SK-N-SH (cell line): ENCODE results near the gene FAM72D. TPM values are rescaled to one million over a fixed set of nuclear protein-coding genes. Genes with fewer than 3 reads are reported as not detected.
"Not testable (repeated sequence)": the region's sequence is repeated elsewhere in the genome, so short reads cannot be mapped to it uniquely, and the experiment has no call there.

Source experiments
- CTCF ChIA-PET: fragments of 300-600, 350-600 bp; formaldehyde crosslinking; extraction: SDS; loops from one replicate; lab custom pipeline; 2021; lab: Yijun Ruan, JAX
- POLR2A ChIA-PET: fragments of 350-600 bp; sonication (Branson Sonifier 250); formaldehyde crosslinking; extraction: SDS; loops from one replicate; lab custom pipeline; 2020; ENCODE audit warnings: antibody characterized with exemption, inconsistent platforms; lab: Yijun Ruan, JAX
- DNase-seq: peaks from one replicate; pipeline ENCODE4 v3.0.0; 2012
- H2AFZ ChIP-seq: fragments of 200-600 bp; sonication (generic); 2 replicates; pipeline ENCODE4 v1.8.1; 2016; ENCODE audit warnings: antibody characterized with exemption, mild to moderate bottlenecking, low read depth
- H3F3A ChIP-seq: fragments of 200-600 bp; sonication (generic); replicated peaks from 2 replicates; pipeline ENCODE3; 2016; ENCODE audit warnings: antibody characterized with exemption, mild to moderate bottlenecking; ENCODE audit not compliant: insufficient read depth
- H3K27ac ChIP-seq, 2 experiments: fragments of 200-500 bp in 1 of 2; fragments of 200-600 bp in 1 of 2; sonication (Bioruptor generic) in 1 of 2; sonication (generic), shearing (Covaris generic) in 1 of 2; 2 replicates each; pipeline versions ENCODE4 v1.5.1 to v1.6.1; 2014 to 2016; ENCODE audit warnings: low read depth in 2 of 2, inconsistent platforms in 1 of 2, low read length in 1 of 2, mild to moderate bottlenecking in 1 of 2, mixed read lengths in 1 of 2
- H3K27me3 ChIP-seq: fragments of 200-600 bp; sonication (generic), shearing (Covaris generic); 2 replicates; pipeline ENCODE4 v1.6.1; 2016; ENCODE audit warnings: mixed run types; ENCODE audit not compliant: insufficient read depth
- H3K36me3 ChIP-seq, 2 experiments: fragments of 200-500 bp in 1 of 2; fragments of 200-600 bp in 1 of 2; sonication (Bioruptor generic) in 1 of 2; sonication (generic) in 1 of 2; replicated peaks in 1 of 2; 2 replicates each; pipeline versions ENCODE3 to v1.5.1; 2014 to 2016; ENCODE audit warnings: low read length in 1 of 2, mild to moderate bottlenecking in 1 of 2; ENCODE audit not compliant: insufficient read depth in 2 of 2, control insufficient read depth in 1 of 2
- H3K4me1 ChIP-seq, 2 experiments: fragments of 200-500 bp in 1 of 2; fragments of 200-600 bp in 1 of 2; sonication (Bioruptor generic) in 1 of 2; sonication (generic), shearing (Covaris generic) in 1 of 2; 2 replicates each; pipeline versions ENCODE4 v1.5.1 to v1.6.1; 2014 to 2016; ENCODE audit warnings: low read depth in 1 of 2, low read length in 1 of 2, mixed run types in 1 of 2; ENCODE audit not compliant: insufficient read depth in 2 of 2, control insufficient read depth in 1 of 2
- H3K4me2 ChIP-seq: fragments of 200-600 bp; sonication (generic), shearing (Covaris generic); 2 replicates; pipeline ENCODE4 v1.6.1; 2017; ENCODE audit warnings: mixed run types
- H3K4me3 ChIP-seq, 2 experiments: fragments of 200-500 bp in 1 of 2; fragments of 200-600 bp in 1 of 2; sonication (Bioruptor generic) in 1 of 2; sonication (generic), shearing (Covaris generic) in 1 of 2; 2 replicates each; pipeline versions ENCODE4 v1.5.1 to v1.8.1; 2014 to 2016; ENCODE audit warnings: low read depth in 2 of 2, inconsistent platforms in 1 of 2, low read length in 1 of 2, mild to moderate bottlenecking in 1 of 2, mixed read lengths in 1 of 2, moderate library complexity in 1 of 2
- H3K79me2 ChIP-seq: fragments of 200-600 bp; sonication (generic); 2 replicates; pipeline ENCODE4 v1.8.1; 2017; ENCODE audit warnings: mild to moderate bottlenecking; ENCODE audit not compliant: insufficient read depth
- H3K9ac ChIP-seq: fragments of 200-600 bp; sonication (generic); 2 replicates; pipeline ENCODE4 v1.6.1; 2017; ENCODE audit warnings: mixed run types
- H3K9me2 ChIP-seq: fragments of 200-600 bp; sonication (generic); 2 replicates; pipeline ENCODE4 v1.6.1; 2017; ENCODE audit warnings: mixed run types
- H3K9me3 ChIP-seq: fragments of 200-600 bp; sonication (generic); 2 replicates; pipeline ENCODE4 v1.6.1; 2017; ENCODE audit warnings: mixed run types, mild to moderate bottlenecking, moderate library complexity
- H4K20me1 ChIP-seq: fragments of 200-600 bp; sonication (generic); 2 replicates; pipeline ENCODE4 v1.6.1; 2017; ENCODE audit warnings: mild to moderate bottlenecking, mixed run types; ENCODE audit not compliant: insufficient read depth
- WGBS: methylation state at CpG from one replicate; pipeline ENCODE4 v1.1.6; 2017; ENCODE audit warnings: low lambda C conversion rate; 5-methylcytosine and 5-hydroxymethylcytosine counted together
- polyA plus RNA-seq, 3 experiments: library from polyadenylated mRNA; depleted of rRNA; stranded (reverse); fragments of >200 nt; gene quantifications; 2 replicates each; pipeline ENCODE4 v1.2.3, GENCODE V29; 2012

The FAM72D gene
- polyA plus RNA-seq, 1 of the 3 experiments (the other 2 are of a cell fraction) = 2.6 TPM

DNA sequence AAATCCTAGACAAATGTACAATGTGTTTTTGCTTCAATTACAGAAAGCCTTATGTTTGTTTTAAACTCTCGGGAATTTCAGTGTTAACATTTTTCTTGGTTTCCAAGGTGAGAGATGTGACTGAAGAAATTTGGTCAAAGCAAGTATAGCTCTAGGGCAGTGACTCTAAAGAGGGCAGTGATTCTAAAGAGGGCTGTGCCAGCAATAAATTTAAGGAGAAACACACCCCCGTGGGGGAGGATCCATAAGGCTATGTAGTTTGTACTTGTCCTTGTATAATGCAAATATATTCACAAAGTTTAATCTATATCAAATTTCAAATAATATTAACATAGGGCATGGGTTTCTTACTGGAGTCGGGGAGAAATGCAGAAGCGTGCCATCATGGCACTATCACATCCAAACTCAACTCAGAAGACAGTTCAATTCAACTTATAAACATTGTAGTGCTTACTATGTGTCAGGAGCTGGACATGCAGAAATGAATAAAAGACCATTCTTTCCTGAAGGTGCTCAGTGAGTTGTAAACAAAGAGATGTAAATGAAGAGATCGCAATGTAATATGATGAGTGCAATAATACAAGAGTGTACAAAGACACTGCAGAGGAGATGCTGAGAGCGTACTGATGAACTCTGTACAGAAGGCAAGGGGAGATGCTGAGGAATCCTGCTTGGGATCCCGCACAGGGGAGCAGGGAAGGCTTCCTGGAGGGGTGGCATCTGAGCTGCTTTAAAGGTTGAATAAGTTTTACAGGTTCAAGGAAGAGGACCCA lies 13.1 kb upstream of the FAM72D start:
- DNase-seq, H3K4me2 ChIP-seq, H2AFZ ChIP-seq, H3K4me3 ChIP-seq, H3K9me3 ChIP-seq, H3K79me2 ChIP-seq, H3K9me2 ChIP-seq, H3K36me3 ChIP-seq, H4K20me1 ChIP-seq, CTCF ChIA-PET, H3K27ac ChIP-seq, H3F3A ChIP-seq, H3K4me1 ChIP-seq, H3K27me3 ChIP-seq, H3K9ac ChIP-seq, POLR2A ChIA-PET: not testable (repeated sequence)
- 89% methylated on average over 4 of the region's 7 CpGs for WGBS

- DNase-seq, H3K4me1 ChIP-seq, H3F3A ChIP-seq, H4K20me1 ChIP-seq, H3K9me3 ChIP-seq, H3K9ac ChIP-seq, CTCF ChIA-PET, H3K27ac ChIP-seq, H3K9me2 ChIP-seq, H3K79me2 ChIP-seq, POLR2A ChIA-PET, H2AFZ ChIP-seq, H3K36me3 ChIP-seq, H3K27me3 ChIP-seq: not testable (repeated sequence)
- H3K4me2 ChIP-seq = peak overlapping the region; percentile 68
- H3K4me3 ChIP-seq = peak overlapping the region; percentile 45 to 47
- 0% methylated on average over 15 of the region's 47 CpGs for WGBS
Measured at GRCh38 chr1:145093517-145094149, 2.1 kb upstream of the FAM72D start.

- H3K79me2 ChIP-seq, H3K4me1 ChIP-seq, CTCF ChIA-PET, H3K36me3 ChIP-seq, H4K20me1 ChIP-seq, DNase-seq, H3F3A ChIP-seq, H3K27ac ChIP-seq, H3K4me2 ChIP-seq, H3K9me3 ChIP-seq, H2AFZ ChIP-seq, H3K9me2 ChIP-seq, POLR2A ChIA-PET, H3K27me3 ChIP-seq: not testable (repeated sequence)
- H3K9ac ChIP-seq = peak overlapping the region; percentile 39; the same call in 1 of the 2 replicates
- WGBS = no CpG with 5 or more reads among the region's 46 CpGs
- peak overlapping the region in 1 of 2 experiments; percentile 43; a peak in 2 of 4 replicates for H3K4me3 ChIP-seq
Measured at GRCh38 chr1:145094655-145095211, 1.0 kb upstream of the FAM72D start.

DNA sequence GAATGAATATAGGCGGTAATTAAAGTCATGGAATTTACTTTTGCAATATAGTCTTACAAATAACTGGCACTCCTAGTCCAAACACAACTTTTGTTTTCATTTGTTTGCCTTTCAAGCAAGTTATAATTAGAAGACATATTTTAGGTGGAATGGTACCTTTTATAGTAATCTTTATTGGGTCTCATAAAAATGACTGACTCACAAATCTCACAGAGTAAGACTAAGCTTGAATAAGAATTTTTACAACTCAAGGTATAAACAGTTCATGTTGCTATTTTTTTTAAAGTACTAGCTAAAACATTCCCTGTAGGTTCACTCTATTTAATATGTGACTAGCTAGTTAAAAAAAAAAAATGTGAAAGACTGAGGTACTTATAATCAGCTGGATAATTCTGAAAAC lies 6.0 kb downstream of the FAM72D start:
- H3K36me3 ChIP-seq, CTCF ChIA-PET, H3K79me2 ChIP-seq, H3K27ac ChIP-seq, H3F3A ChIP-seq, H3K4me2 ChIP-seq, H3K9me2 ChIP-seq, H2AFZ ChIP-seq, POLR2A ChIA-PET, H3K4me1 ChIP-seq, H3K9ac ChIP-seq, DNase-seq, H4K20me1 ChIP-seq, H3K9me3 ChIP-seq, H3K4me3 ChIP-seq, H3K27me3 ChIP-seq: not testable (repeated sequence)
- WGBS = no CpG with 5 or more reads among the region's 1 CpG

DNA sequence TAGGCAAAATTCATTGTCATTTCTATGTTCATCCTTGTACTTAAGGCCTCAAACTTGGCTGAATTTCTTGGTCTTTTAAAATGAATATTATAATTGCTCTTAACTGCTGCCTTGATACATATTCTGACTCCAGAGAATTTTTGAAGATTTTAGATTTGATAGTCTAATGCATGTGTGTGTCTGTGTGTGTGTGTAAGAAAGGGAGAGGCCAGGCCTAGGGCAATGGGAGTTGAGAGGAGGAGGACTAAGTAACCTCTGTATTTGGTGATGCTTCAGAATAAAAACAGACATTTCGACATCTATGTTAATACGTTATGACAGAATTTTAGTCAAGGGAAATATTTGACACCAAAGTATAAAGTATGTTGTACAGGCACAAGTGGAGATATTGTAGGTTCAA lies 7.5 kb downstream of the FAM72D start:
- H3K27ac ChIP-seq, H3K27me3 ChIP-seq, H3K4me1 ChIP-seq, H3K9ac ChIP-seq, H3K79me2 ChIP-seq, DNase-seq, H4K20me1 ChIP-seq, H2AFZ ChIP-seq, H3K36me3 ChIP-seq, H3K9me2 ChIP-seq, CTCF ChIA-PET, H3K9me3 ChIP-seq, POLR2A ChIA-PET, H3K4me2 ChIP-seq, H3K4me3 ChIP-seq, H3F3A ChIP-seq: not testable (repeated sequence)
- no CpG with 5 or more reads among the region's 2 CpGs for WGBS

DNA sequence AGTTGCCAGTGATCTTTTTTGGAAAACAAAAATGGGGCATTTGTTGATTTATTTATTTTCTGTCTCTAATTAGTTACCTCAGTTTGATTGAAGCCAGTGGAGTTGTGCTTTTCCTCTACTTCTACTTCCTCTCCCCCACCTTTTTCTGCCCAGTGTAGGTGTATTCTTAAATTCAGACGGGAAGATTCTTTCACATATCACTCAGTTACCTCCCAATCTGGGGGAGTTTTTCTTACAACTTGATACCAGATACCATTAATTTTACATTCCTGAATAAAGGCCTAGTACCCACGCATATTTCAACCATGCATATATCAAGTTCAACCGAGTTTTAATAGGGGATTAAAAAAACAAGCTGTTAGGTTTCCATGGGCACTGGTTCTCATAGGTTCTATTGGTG lies 15.9 kb downstream of the FAM72D start:
- DNase-seq, POLR2A ChIA-PET, H3K79me2 ChIP-seq, H3F3A ChIP-seq, H4K20me1 ChIP-seq, H3K36me3 ChIP-seq, H3K4me2 ChIP-seq, H3K4me3 ChIP-seq, H3K27ac ChIP-seq, H3K9me3 ChIP-seq, H3K9me2 ChIP-seq, H3K27me3 ChIP-seq, H2AFZ ChIP-seq, H3K4me1 ChIP-seq, CTCF ChIA-PET, H3K9ac ChIP-seq: not testable (repeated sequence)
- WGBS = no CpG with 5 or more reads among the region's 3 CpGs
